GM12801 (cell line): Measurements from ENCODE around the gene RALGAPA2.

ENCODE experiments used
- TF ChIP-seq, protein P1 (sequence below): IDR thresholded peaks from one replicate; pipeline ENCODE4 v1.5.1; 2011; ENCODE audit warnings: control low read depth; ENCODE audit not compliant: insufficient read length; ENCODE audit errors: extremely low read depth

Gene RALGAPA2

GRCh38 chr20:20505554-20505953, 206.9 kb downstream of the RALGAPA2 start:
- TF ChIP-seq, protein P1, sequence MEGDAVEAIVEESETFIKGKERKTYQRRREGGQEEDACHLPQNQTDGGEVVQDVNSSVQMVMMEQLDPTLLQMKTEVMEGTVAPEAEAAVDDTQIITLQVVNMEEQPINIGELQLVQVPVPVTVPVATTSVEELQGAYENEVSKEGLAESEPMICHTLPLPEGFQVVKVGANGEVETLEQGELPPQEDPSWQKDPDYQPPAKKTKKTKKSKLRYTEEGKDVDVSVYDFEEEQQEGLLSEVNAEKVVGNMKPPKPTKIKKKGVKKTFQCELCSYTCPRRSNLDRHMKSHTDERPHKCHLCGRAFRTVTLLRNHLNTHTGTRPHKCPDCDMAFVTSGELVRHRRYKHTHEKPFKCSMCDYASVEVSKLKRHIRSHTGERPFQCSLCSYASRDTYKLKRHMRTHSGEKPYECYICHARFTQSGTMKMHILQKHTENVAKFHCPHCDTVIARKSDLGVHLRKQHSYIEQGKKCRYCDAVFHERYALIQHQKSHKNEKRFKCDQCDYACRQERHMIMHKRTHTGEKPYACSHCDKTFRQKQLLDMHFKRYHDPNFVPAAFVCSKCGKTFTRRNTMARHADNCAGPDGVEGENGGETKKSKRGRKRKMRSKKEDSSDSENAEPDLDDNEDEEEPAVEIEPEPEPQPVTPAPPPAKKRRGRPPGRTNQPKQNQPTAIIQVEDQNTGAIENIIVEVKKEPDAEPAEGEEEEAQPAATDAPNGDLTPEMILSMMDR: no peak

GRCh38 chr20:20503777-20504530, 208.5 kb downstream of the RALGAPA2 start:
- TF ChIP-seq, protein P1: no peak

- TF ChIP-seq, protein P1: no peak
These were observed 211.3 kb downstream of the RALGAPA2 start for GRCh38 chr20:20501128-20501527.

- TF ChIP-seq, protein P1: no peak
These were observed 212.1 kb downstream of the RALGAPA2 start for GRCh38 chr20:20500312-20500711.

- TF ChIP-seq, protein P1: no peak
These were observed 213.0 kb downstream of the RALGAPA2 start for GRCh38 chr20:20499439-20499838.

- TF ChIP-seq, protein P1: no peak
These were observed 214.2 kb downstream of the RALGAPA2 start for GRCh38 chr20:20498076-20498861.

DNA sequence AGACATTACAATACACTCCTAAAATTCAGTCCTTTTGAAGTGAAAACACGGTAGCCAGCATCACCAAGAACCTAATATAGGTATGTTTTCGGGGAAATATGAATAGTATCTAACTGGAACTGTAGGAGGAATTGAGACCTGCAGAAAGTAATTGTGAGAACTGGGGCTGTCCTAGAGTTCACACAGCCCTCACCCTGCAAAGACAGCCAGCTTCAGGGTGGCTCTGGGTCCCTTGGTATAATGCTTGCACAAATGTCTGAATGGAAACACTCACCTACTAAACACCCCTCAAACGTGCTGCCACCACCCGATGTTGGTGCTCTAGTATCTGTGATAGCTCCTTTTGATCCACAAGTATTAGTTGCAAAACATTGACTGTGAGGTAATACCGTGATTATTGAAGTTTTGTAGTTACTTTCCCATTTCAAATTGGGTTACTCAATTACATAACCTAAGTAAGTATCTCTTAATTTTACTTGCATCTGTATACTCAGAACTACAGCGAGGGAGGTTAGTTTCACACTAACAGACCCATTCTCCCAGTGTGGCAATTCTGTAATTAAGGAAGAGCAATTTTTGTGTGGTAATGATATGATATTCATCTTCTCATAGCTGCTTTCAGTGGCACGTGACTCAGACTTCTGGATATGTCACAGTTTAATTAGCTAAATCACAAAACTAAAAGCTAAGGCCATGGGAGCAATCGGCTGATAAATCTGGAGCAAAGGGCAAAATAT, 215.0 kb downstream of the RALGAPA2 start:
- TF ChIP-seq, protein P1: no peak
